ENCODE data around the gene OBSL1.

The OBSL1 gene

DNA sequence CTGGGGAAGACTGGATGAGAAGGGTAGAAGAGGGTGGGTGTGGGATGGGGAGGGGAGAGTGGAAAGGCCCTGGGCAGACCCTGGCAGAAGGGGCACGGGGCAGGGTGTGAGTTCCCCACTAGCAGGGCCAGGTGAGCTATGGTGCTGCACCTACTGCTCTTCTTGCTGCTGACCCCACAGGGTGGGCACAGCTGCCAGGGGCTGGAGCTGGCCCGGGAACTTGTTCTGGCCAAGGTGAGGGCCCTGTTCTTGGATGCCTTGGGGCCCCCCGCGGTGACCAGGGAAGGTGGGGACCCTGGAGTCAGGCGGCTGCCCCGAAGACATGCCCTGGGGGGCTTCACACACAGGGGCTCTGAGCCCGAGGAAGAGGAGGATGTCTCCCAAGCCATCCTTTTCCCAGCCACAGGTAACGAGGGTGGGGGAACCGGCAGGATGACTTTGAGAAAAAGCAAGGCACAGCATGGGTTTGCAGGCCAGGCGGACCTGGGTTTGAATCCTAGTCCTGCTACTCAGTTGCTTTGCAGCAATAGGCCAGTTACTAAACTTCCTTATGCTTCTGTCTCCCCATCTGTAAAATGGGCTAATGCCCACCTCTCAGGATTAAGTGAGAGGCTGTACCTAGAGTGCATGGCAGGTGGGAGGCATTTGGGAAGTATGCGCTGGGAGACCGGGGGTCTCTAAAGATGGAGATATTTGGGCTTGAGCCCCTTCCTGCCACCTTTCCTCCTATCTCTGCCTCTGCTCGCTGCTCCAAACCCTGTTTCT, 1.1 kb upstream of the OBSL1 start, which contains the start of gene INHA:
Gene INHA (plus strand): TSS at position 74 of the 765 bp plus-strand sequence. CDS start 65 bp downstream, at position 139.
- TF ChIP-seq POLR2A (IDR thresholded peaks at IDR 0.05; ENCODE audit: low read depth, low read length) (no peak), POLR2AphosphoS5 (IDR thresholded peaks at IDR 0.05; ENCODE audit: low read depth, low read length) (no peak), TAF1 (IDR thresholded peaks at IDR 0.05; ENCODE audit: borderline replicate concordance, low read depth, low read length) (no peak)
- FAIRE-seq (no peak), DNase-seq (ENCODE audit: insufficient read length) (peak; percentile 16)

DNA sequence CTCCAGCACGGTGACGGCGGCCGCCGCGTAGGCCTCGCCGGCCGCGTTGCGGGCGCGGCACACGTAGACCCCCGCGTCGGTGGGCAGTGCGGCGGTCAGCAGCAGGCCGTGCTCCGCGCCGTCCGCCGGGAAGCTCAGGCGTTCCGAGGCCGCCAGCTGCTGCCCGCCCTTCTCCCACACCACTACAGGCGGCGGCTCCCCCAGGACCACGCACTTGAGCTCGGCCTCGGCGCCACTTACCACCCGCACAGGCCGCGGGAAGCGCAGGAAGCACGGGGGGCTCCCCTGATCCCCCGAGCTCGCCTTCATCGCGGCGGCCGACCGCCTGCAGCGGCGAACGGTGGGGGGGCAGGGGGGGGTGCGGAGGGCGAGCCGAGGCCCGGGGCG, 422 bp downstream of the OBSL1 start:
- FAIRE-seq, result no peak
- TF ChIP-seq POLR2A (IDR thresholded peaks at IDR 0.05; ENCODE audit: low read depth, low read length), result no peak
- no peak for DNase-seq (ENCODE audit: insufficient read length)

DNA sequence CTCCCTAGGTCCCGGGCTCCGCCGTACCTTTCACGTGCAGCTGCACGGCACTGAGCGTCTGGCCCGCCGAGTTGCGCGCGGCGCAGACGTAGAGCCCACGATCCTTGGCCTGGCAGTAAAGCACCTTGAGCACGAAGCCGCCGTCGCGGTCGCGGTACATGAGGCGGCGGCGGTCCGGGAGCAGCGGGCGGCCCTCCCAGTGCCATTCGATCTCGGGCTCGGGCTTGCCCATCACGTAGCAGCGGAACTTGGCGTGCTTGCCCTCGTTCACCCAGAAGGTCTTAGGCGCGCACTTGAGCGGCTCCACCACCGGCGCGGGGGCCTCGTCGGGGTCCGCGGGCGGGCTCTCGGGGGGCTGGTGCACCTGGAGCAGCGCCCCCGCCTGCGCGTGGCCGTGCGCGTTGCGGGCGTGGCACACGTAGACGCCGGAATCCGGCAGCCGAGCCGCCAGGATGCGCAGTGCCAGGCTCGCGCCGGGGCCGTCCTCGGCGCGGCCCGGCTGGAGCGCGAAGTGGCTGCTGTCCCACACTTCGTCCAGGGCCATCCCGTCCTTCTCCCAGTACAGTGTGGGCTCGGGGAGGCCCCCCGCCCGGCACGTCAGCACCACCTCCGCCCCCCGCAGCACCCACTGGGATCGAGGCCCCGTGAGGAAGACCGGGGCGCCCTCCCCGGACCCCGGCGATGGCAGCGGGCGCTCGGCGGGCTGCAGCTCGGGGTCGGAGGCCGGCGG, 980 bp downstream of the OBSL1 start:
- TF ChIP-seq POLR2AphosphoS5 (IDR thresholded peaks at IDR 0.05; ENCODE audit: low read depth, low read length) (no peak), TAF1 (IDR thresholded peaks at IDR 0.05; ENCODE audit: borderline replicate concordance, low read depth, low read length) (no peak), POLR2A (IDR thresholded peaks at IDR 0.05; ENCODE audit: low read depth, low read length) (no peak)
- DNase-seq (ENCODE audit: insufficient read length), result peak; percentile 21
- FAIRE-seq, result no peak

DNA sequence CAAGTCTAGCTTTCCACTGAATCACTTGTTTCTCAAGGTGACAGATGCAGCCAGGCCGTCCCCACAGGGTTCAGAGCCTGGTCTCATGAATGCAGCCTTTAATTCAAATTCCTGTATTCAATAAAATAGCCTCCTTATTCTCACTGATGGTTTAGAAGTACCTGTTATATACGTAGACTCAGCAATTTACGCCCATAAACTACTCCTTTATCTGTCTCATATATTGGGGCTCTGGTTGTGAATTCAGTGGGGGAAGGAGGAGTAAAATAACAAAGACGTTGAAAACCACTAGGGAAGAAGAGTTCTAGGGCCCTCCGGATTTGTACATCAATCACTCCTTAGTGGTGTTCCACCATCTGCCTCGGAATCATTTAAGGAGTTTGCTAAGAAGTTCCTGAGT, 1.7 kb downstream of the OBSL1 start:
- FAIRE-seq (no peak), DNase-seq (ENCODE audit: insufficient read length) (no peak)
- TF ChIP-seq POLR2AphosphoS5 (IDR thresholded peaks at IDR 0.05; ENCODE audit: low read depth, low read length) (no peak), TAF1 (IDR thresholded peaks at IDR 0.05; ENCODE audit: borderline replicate concordance, low read depth, low read length) (no peak), POLR2A (IDR thresholded peaks at IDR 0.05; ENCODE audit: low read depth, low read length) (no peak)

DNA sequence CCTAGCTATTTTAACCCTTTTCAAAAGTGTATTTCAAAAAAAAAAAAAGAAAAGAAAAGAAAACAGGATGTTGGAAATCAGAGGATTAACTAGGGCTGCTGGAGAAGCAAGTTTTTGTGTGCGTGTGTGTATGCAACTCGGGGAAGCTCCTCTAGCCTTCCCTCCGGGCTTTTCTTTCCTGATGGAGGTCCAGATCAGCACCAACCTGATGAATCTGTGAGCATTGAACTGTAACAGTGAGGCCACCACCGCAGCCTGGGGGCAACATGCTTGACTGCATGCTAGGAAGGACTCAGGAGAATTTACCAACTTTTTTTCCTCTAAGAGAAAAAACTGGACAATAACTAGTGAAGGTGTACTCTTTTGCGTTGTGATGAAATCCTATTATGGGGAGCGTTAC, 2.3 kb downstream of the OBSL1 start:
- DNase-seq (ENCODE audit: insufficient read length), result peak; percentile 7

DNA sequence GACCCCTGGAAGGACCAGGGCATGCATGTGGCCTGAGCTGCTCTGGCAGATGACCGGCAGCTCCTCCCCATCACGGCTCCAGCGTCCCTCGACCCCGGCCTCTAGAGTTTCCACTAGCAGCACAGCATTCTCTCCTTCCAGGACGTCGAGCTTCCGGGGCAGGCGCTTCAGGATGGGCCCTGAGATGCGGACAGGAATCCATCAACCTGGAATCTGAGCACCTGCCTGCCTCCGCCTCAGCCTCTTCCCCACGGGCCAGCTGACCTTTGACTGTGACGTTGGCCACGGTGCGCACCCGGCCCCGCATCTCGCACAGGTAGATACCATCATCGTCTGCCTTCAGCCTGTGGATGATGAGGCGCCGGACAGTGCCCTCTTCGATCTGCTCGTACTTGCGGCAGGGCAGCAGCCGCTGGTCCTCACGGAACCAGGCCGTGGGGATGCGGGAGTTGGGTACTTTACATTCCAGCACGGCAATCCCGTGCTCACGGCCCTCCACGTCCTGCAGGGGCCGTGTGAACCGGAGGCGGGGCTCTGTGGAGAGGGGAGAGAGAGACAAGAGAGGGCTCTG, 3.5 kb downstream of the OBSL1 start:
- DNase-seq (ENCODE audit: insufficient read length) (no peak), FAIRE-seq (no peak)
- TF ChIP-seq POLR2A (IDR thresholded peaks at IDR 0.05; ENCODE audit: low read depth, low read length), result no peak

More for the DNA sequence above, 2.3 kb downstream of the OBSL1 start:
- TF ChIP-seq POLR2AphosphoS5 (IDR thresholded peaks at IDR 0.05; ENCODE audit: low read depth, low read length) (no peak), POLR2A (IDR thresholded peaks at IDR 0.05; ENCODE audit: low read depth, low read length) (no peak), TAF1 (IDR thresholded peaks at IDR 0.05; ENCODE audit: borderline replicate concordance, low read depth, low read length) (no peak)
- FAIRE-seq, result no peak

DNA sequence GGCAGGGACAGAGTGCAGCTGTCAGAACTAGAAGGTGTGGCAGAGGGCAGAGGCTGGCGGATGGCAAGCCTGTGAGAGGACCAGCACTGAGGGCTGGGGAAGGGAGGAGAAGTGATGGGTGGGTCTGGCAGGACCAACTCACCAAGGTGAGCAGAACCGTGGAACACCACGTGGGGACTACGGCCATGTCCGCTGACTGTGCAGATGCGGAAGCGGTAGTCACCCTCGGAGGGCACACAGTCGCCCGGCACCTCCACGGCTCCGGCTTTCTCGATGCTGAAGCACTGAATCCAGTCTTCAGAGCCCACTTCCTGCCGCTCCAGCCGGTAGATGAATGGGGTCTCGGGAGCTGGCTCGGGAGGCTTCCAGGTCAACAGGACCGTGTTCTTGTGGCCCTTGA, 4.2 kb downstream of the OBSL1 start:
- FAIRE-seq (no peak), DNase-seq (ENCODE audit: insufficient read length) (peak; percentile 2)
- TF ChIP-seq TAF1 (IDR thresholded peaks at IDR 0.05; ENCODE audit: borderline replicate concordance, low read depth, low read length) (no peak), POLR2AphosphoS5 (IDR thresholded peaks at IDR 0.05; ENCODE audit: low read depth, low read length) (no peak), POLR2A (IDR thresholded peaks at IDR 0.05; ENCODE audit: low read depth, low read length) (no peak)

DNA sequence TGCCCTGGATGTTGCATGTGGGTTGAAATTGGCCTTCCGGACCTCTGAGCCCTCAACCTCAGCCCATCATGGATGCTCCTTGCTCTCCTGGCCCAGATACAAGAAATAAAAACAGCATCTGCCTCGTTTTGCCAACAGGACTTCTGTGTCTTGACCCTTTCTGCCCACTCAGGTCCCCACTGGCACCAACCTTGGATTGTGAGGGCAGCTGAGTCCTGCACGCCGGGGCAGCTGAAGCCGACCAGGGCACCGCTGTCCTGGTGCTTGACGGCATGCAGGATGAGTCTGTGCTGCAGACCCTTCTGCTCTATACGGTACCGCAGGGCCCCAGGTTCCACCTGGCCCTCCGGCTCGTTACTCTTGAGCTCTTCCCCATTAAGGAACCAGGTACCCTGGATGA, 4.7 kb downstream of the OBSL1 start:
- FAIRE-seq (no peak), DNase-seq (ENCODE audit: insufficient read length) (peak; percentile 5)
- TF ChIP-seq POLR2A (IDR thresholded peaks at IDR 0.05; ENCODE audit: low read depth, low read length) (no peak), TAF1 (IDR thresholded peaks at IDR 0.05; ENCODE audit: borderline replicate concordance, low read depth, low read length) (no peak), POLR2AphosphoS5 (IDR thresholded peaks at IDR 0.05; ENCODE audit: low read depth, low read length) (no peak)

DNA sequence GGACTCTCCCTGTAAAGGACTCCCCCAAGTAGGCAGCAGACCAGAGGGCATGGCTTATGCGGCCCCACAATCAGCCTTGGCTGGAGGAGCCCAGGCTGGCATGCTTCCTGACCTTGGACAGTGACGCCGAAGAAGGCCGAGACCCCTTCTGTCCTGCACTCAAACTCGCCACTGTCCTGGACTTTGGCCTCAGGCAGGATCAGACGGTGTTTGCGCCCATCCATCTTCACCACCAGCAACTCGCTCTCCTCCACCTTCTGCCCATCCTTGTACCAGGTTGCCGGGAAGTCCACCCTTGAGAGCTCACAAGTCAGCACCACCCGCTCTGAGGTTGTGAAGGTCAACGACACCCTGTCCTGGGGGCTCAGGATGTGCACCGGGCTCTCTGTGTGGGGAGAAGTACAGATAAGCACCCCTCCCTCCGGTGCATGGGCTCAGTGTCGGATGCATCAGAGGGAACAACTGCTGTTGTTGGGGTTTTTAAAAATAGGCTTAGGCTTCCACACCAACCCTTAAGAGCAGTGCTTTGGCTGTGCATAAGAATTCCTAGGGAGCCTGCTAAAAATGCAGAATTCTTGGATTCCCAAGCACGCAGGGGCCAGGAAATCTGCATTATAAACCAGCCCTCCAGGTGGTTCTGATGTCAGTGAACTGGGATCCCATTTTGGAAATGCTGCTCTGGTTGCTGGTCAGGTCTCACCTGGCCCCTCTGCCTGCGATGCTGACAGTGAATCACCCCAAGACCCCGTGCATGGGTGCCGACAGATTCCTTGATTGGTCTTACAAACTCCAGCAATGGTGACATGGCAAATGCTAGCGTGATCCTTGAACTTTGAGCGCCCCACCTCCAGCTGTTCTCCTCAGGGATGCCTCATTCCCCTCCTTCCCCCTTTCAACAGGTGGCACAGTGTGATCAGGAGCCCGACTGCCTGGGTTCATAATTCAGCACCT, 5.9 kb downstream of the OBSL1 start:
- TF ChIP-seq POLR2A (IDR thresholded peaks at IDR 0.05; ENCODE audit: low read depth, low read length) (no peak), TAF1 (IDR thresholded peaks at IDR 0.05; ENCODE audit: borderline replicate concordance, low read depth, low read length) (no peak), POLR2AphosphoS5 (IDR thresholded peaks at IDR 0.05; ENCODE audit: low read depth, low read length) (no peak)
- FAIRE-seq, result no peak
- DNase-seq (ENCODE audit: insufficient read length), result no peak

DNA sequence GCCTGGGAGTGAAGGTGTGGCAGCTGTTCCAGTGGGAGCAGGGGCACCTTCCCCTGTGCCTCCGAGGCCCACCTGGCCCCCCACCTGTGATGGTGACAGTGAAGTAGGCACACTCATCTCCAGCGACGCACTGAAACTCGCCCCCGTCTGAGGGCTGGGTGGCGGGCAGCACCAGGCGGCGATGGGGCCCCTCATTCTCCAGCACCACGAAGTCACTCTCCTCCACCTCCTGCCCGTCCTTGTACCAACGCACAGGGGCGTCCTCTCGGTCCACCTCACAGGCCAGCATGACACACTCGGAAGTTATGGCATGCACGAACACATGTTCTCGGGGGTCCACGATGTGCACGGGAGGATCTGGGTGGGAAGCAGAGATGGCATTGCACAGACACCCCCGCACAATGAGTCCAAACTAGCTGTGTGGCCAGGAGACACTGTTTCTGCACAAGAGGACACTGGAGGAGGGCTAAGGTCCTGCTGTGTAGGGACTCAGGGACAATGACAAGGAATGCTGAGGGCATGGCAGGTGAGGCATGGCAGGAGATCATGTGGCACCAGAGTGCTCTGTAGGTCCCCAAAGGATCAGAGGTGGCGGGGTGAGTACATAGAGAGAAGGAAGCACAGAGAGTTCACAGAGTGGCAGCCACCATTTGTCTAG, 7.9 kb downstream of the OBSL1 start:
- FAIRE-seq (no peak), DNase-seq (ENCODE audit: insufficient read length) (no peak)
- no peak for TF ChIP-seq POLR2A (IDR thresholded peaks at IDR 0.05; ENCODE audit: low read depth, low read length)
- no peak for TF ChIP-seq TAF1 (IDR thresholded peaks at IDR 0.05; ENCODE audit: borderline replicate concordance, low read depth, low read length)
- TF ChIP-seq POLR2AphosphoS5 (IDR thresholded peaks at IDR 0.05; ENCODE audit: low read depth, low read length), result no peak
